GM23248 (cell line): ENCODE measurements around the gene DHCR24.

Experiments used
- EZH2 ChIP-seq: fragments of 200-600 bp; sonication (generic); IDR thresholded peaks from 2 replicates; pipeline ENCODE4 v1.6.1; 2018; ENCODE audit warnings: antibody characterized with exemption, mild to moderate bottlenecking; ENCODE audit not compliant: insufficient read depth, poor library complexity, severe bottlenecking
- EZH2phosphoT487 ChIP-seq: fragments of 200-600 bp; sonication (generic); IDR thresholded peaks from 2 replicates; pipeline ENCODE4 v1.6.1; 2018; ENCODE audit warnings: antibody characterized with exemption, moderate library complexity, mild to moderate bottlenecking, low read depth; ENCODE audit not compliant: insufficient read depth

- no peak for TF ChIP-seq EZH2
- TF ChIP-seq EZH2phosphoT487 = no peak
Observed at GRCh38 chr1:54885237-54885679, 1.7 kb downstream of the DHCR24 start.
